T-helper 1 cell treated with Interleukin-12 subunit alpha and Interleukin-12 subunit beta and Interleukin-4 antibody, amounts not matched to agents 30 μg/mL and 1 μg/mL, for 36 hours (primary cell): ENCODE measurements around the gene PRTG.
"Not testable (repeated sequence)": the region's sequence is repeated elsewhere in the genome, so short reads cannot be mapped to it uniquely, and the experiment has no call there.

ENCODE experiments used
- H3K27ac Mint-ChIP-seq: one replicate; pipeline ENCODE4 v1.8.0; 2021; ENCODE audit warnings: mild to moderate bottlenecking, mixed read lengths
- H3K27me3 Mint-ChIP-seq: one replicate; pipeline ENCODE4 v1.8.0; 2021; ENCODE audit warnings: low read depth, mixed read lengths
- H3K36me3 Mint-ChIP-seq: one replicate; pipeline ENCODE4 v1.8.0; 2021; ENCODE audit warnings: low read depth, mixed read lengths
- H3K4me1 Mint-ChIP-seq: one replicate; pipeline ENCODE4 v1.8.0; 2021; ENCODE audit warnings: low read depth, mixed read lengths
- H3K4me3 Mint-ChIP-seq: one replicate; pipeline ENCODE4 v1.8.0; 2021; ENCODE audit warnings: mild to moderate bottlenecking, moderate library complexity, mixed read lengths
- H3K9me3 Mint-ChIP-seq: one replicate; pipeline ENCODE4 v1.8.0; 2021; ENCODE audit warnings: mixed read lengths

PRTG gene

GRCh38 chr15:55766676-55767075 is 23.7 kb upstream of the PRTG start:
- peaks cover 14% of the 10 kb centered on the region for H3K27me3 Mint-ChIP-seq
- no peaks in the 10 kb centered on the region for H3K4me1 Mint-ChIP-seq
- H3K36me3 Mint-ChIP-seq, result no peaks in the 10 kb centered on the region
- no peaks in the 10 kb centered on the region for H3K9me3 Mint-ChIP-seq
- no peak overlapping the region for H3K4me3 Mint-ChIP-seq
- no peak overlapping the region for H3K27ac Mint-ChIP-seq

- no peaks in the 10 kb centered on the region for H3K4me1 Mint-ChIP-seq
- no peaks in the 10 kb centered on the region for H3K9me3 Mint-ChIP-seq
- no peak overlapping the region for H3K27ac Mint-ChIP-seq
- peaks cover 7% of the 10 kb centered on the region for H3K27me3 Mint-ChIP-seq
- no peak overlapping the region for H3K4me3 Mint-ChIP-seq
- H3K36me3 Mint-ChIP-seq, result no peaks in the 10 kb centered on the region
Observed at GRCh38 chr15:55764398-55764797, 21.4 kb upstream of the PRTG start.

DNA sequence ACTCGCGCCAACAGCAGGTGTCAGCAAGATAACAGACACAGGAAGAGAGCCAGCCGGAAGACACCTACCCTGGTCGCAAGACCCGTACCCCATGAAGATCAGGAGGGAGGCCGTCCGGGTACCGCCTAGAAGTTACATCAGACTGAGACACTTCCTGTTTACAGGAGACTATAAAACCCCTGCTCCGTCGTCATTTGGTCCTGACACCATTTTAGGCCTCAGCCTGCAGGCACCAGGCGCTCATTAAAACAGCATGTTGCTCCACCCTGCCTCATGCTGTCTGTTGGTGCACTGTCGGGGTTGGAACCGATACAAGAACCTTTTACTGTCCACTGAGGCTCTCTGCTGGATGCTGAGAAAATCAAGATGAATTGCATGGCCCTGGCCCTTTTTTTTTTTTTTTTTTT is 15.6 kb upstream of the PRTG start:
- Mint-ChIP-seq H3K9me3 (no peaks in the 10 kb centered on the region), H3K36me3 (no peaks in the 10 kb centered on the region), H3K27ac (no peak overlapping the region), H3K4me1 (no peaks in the 10 kb centered on the region), H3K4me3 (no peak overlapping the region), H3K27me3 (peaks cover 12% of the 10 kb centered on the region)

DNA sequence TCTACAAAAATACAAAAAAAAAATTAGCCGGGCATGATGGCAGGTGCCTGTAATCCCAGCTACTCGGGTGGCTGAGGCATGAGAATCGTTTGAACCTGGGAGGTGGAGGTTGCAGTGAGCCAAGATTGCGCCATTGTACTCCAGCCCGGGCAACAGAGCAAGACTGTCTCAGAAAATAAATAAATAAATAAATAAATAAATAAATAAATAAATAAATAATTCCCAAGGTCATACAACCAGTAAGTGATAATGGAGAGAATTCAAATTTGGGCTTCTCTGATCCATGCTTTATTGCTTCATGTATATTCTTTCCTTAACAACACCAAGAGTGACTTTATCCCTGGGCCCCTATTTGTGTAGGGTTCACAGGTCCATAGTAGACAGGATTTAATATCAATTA is 10.5 kb upstream of the PRTG start:
- H3K27ac Mint-ChIP-seq, H3K4me1 Mint-ChIP-seq, H3K4me3 Mint-ChIP-seq, H3K36me3 Mint-ChIP-seq, H3K9me3 Mint-ChIP-seq: not testable (repeated sequence)
- H3K27me3 Mint-ChIP-seq, result peaks cover 33% of the 10 kb centered on the region

DNA sequence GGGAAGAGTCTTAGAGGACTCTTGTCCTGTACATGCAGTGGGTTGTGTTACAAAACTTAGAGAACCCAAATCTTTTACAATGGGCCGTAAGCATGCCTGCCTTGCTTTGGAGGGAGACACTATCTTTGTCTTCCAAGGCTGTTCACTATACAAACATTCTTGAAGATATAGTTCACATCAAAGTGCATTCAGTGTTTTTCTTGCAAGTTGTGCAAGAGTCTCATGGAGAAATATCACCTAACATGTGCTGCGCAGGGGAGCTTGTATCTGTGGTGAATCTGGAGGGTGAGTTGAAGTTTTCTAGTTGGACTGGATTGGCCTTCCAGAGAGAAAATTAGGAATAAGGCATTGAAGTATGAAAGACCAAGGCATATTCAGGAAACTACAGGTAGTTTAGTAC is 7.8 kb upstream of the PRTG start:
- H3K4me3 Mint-ChIP-seq, result no peak overlapping the region
- peaks cover 34% of the 10 kb centered on the region for H3K27me3 Mint-ChIP-seq
- H3K36me3 Mint-ChIP-seq, result no peaks in the 10 kb centered on the region
- H3K9me3 Mint-ChIP-seq, result no peaks in the 10 kb centered on the region
- no peak overlapping the region for H3K27ac Mint-ChIP-seq
- no peaks in the 10 kb centered on the region for H3K4me1 Mint-ChIP-seq

DNA sequence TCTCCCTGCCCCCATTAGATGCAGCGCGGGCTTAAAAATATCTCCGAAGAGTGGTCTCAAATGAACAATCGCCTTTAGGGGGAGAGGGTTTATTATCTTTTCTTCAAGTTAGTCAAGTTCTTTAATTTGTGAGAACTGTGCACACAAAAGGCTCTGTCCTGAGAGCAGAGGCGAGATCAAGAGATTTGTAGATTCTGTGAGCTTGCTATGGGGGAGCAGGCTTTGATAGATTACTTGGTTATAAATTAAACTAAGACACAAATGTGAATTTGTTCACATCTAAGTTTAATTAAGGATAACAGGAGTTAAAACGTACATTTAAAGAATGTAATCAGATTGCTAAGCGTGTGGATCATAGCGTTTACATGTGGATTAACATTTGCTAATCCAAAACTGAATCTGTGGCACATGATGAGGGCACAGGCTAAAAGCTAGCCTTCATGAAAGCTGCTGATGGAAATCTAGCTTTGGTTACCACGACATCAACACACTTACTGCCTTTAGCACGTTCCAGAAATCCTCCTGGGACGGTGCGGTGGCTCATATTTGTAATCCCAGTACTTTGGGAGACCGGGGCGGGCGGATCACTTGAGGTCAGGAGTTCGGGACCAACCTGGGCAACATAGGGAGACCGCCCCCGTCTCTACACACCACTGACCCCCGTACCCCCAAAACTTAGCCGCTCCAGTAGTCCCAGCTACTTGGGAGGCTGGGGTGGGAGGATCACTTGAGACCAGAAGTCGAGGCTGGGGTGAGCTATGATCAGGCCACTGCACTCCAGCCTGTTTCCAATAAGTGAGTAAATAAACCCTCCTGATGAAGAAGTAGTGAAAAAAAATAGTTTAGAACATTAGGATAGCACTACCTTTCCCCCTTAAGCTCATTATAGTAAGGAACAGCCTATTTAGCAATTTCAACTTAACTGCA is 1.0 kb upstream of the PRTG start:
- Mint-ChIP-seq H3K9me3 (no peaks in the 10 kb centered on the region), H3K4me3 (no peak overlapping the region), H3K27me3 (peaks cover 26% of the 10 kb centered on the region), H3K4me1 (no peaks in the 10 kb centered on the region), H3K36me3 (no peaks in the 10 kb centered on the region), H3K27ac (no peak overlapping the region)

- peak overlapping the region; percentile 51 for H3K4me3 Mint-ChIP-seq
- no peak overlapping the region for H3K27ac Mint-ChIP-seq
- H3K36me3 Mint-ChIP-seq, result no peaks in the 10 kb centered on the region
- H3K9me3 Mint-ChIP-seq, result no peaks in the 10 kb centered on the region
- H3K27me3 Mint-ChIP-seq, result peaks cover 19% of the 10 kb centered on the region
- H3K4me1 Mint-ChIP-seq, result no peaks in the 10 kb centered on the region
Observed at GRCh38 chr15:55742498-55742926, 440 bp downstream of the PRTG start.

- Mint-ChIP-seq H3K27me3 (peaks cover 19% of the 10 kb centered on the region), H3K27ac (no peak overlapping the region), H3K4me1 (no peaks in the 10 kb centered on the region), H3K4me3 (no peak overlapping the region), H3K36me3 (no peaks in the 10 kb centered on the region), H3K9me3 (no peaks in the 10 kb centered on the region)
Observed at GRCh38 chr15:55741833-55742497, 987 bp downstream of the PRTG start.

DNA sequence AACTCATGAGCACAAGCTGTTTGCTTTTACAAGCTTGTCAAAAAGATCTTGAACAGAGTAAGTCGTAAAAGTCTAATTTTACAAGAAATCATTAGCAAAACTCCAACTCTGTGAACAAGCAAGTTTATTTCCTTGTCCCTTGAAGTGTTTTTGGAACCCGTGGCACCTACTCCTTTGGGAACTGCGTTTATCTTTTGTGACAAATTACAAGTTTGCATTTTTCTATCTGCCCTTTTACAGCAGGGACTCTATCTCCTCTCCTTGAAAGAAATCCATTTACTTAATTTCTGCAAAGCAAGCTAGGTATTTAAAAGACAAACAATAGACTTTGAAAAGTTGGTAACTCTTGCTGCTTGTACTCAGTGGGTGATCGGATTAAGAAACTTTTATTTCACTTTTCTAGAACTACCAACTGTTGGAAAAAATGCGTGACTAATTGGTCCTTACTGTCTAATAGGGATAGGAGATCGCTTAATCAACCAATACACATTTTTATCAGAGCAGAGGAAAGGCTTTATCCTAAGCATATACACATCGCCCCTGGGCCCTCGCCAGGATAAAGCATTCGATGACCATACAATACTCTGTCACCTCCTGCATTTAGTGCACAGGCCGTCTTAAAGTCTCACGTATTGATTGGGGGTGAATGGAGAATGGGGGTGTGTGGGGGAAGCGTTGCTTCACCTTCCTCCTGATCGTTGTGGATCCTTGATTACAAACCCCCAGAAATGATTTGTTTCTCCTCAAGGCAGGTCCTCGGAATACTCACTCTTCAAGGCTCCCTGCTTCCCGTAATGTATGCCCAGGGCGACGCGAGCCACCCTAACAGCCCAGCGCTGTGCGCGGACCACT is 1.7 kb downstream of the PRTG start:
- no peaks in the 10 kb centered on the region for H3K4me1 Mint-ChIP-seq
- no peaks in the 10 kb centered on the region for H3K9me3 Mint-ChIP-seq
- no peak overlapping the region for H3K4me3 Mint-ChIP-seq
- peaks cover 27% of the 10 kb centered on the region for H3K27me3 Mint-ChIP-seq
- H3K36me3 Mint-ChIP-seq, result no peaks in the 10 kb centered on the region
- no peak overlapping the region for H3K27ac Mint-ChIP-seq

- H3K36me3 Mint-ChIP-seq, result no peaks in the 10 kb centered on the region
- H3K9me3 Mint-ChIP-seq, result no peaks in the 10 kb centered on the region
- H3K27me3 Mint-ChIP-seq, result peaks cover 34% of the 10 kb centered on the region
- H3K4me1 Mint-ChIP-seq, result no peaks in the 10 kb centered on the region
- no peak overlapping the region for H3K27ac Mint-ChIP-seq
- H3K4me3 Mint-ChIP-seq, result no peak overlapping the region
Observed at GRCh38 chr15:55740359-55740878, 2.5 kb downstream of the PRTG start.

DNA sequence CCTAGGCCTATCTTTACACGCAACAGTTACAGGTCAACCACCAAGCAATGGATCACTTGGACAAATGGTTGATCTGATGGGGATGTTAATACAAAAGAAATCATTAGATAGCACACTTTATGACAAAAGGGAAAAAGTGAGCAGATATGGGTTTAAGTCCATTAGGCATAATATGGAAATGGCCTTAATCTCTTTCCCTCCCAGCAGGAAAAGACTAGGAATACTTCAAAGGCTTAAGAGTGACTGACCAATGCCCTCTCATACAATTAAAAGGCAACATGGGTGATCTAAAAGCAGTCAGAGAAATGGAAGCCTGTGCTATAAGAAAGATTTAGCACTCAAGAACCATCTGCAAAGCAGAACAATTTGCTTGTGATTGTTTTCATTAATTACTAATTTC is 3.3 kb downstream of the PRTG start:
- Mint-ChIP-seq H3K27ac (no peak overlapping the region), H3K9me3 (no peaks in the 10 kb centered on the region), H3K36me3 (no peaks in the 10 kb centered on the region), H3K4me1 (no peaks in the 10 kb centered on the region), H3K27me3 (peaks cover 28% of the 10 kb centered on the region), H3K4me3 (no peak overlapping the region)

DNA sequence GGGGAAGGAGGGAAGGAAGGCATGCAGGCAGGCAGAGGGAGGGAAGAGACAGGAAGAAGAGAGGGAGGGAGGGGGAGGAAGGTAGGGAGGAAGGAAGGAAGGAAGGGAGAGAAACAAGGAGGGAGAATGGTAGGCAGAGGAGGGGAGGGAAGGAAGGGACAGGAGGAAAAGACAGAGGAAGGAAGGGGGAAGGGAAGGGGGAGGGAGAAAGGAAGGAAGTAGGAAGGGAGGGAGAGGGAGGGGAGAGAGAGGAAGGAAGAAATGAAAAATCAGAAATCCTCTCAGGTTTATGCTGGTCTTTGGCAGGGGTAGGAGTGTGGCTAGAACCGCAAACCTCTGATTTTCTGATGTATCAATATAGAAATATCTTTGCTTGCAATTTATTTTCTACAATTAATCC is 4.2 kb downstream of the PRTG start:
- no peaks in the 10 kb centered on the region for H3K9me3 Mint-ChIP-seq
- no peaks in the 10 kb centered on the region for H3K4me1 Mint-ChIP-seq
- peaks cover 19% of the 10 kb centered on the region for H3K27me3 Mint-ChIP-seq
- H3K4me3 Mint-ChIP-seq, result no peak overlapping the region
- H3K36me3 Mint-ChIP-seq, result no peaks in the 10 kb centered on the region
- no peak overlapping the region for H3K27ac Mint-ChIP-seq

GRCh38 chr15:55737373-55737772 is 5.6 kb downstream of the PRTG start:
- Mint-ChIP-seq H3K9me3 (no peaks in the 10 kb centered on the region), H3K4me3 (no peak overlapping the region), H3K27ac (no peak overlapping the region), H3K4me1 (no peaks in the 10 kb centered on the region), H3K27me3 (peaks cover 15% of the 10 kb centered on the region), H3K36me3 (no peaks in the 10 kb centered on the region)

- Mint-ChIP-seq H3K4me1 (no peaks in the 10 kb centered on the region), H3K36me3 (no peaks in the 10 kb centered on the region), H3K4me3 (no peak overlapping the region), H3K27ac (no peak overlapping the region), H3K27me3 (peaks cover 15% of the 10 kb centered on the region), H3K9me3 (no peaks in the 10 kb centered on the region)
Observed at GRCh38 chr15:55736756-55737155, 6.2 kb downstream of the PRTG start.
